ENCODE measurements around the gene MACROD2.

- TF ChIP-seq, protein P1, sequence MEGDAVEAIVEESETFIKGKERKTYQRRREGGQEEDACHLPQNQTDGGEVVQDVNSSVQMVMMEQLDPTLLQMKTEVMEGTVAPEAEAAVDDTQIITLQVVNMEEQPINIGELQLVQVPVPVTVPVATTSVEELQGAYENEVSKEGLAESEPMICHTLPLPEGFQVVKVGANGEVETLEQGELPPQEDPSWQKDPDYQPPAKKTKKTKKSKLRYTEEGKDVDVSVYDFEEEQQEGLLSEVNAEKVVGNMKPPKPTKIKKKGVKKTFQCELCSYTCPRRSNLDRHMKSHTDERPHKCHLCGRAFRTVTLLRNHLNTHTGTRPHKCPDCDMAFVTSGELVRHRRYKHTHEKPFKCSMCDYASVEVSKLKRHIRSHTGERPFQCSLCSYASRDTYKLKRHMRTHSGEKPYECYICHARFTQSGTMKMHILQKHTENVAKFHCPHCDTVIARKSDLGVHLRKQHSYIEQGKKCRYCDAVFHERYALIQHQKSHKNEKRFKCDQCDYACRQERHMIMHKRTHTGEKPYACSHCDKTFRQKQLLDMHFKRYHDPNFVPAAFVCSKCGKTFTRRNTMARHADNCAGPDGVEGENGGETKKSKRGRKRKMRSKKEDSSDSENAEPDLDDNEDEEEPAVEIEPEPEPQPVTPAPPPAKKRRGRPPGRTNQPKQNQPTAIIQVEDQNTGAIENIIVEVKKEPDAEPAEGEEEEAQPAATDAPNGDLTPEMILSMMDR (conservative IDR thresholded peaks at IDR 0.05 in 1 of 2, IDR thresholded peaks at IDR 0.05 in 1 of 2; ENCODE audit: extremely low read depth in 1 of 2, insufficient read depth in 1 of 2, low read depth in 1 of 2, low read length in 2 of 2) = no peak
- TF ChIP-seq EZH2 (IDR thresholded peaks at IDR 0.05; ENCODE audit: borderline replicate concordance, low read length) = no peak
Measured at GRCh38 chr20:14707865-14708596, 712.7 kb downstream of the MACROD2 start.

Measured in mammary epithelial cell (primary cell).